Liver (tissue), 9 donors: Measurements from ENCODE around the gene TMEM273. TPM values are rescaled to one million over a fixed set of nuclear protein-coding genes. Genes with fewer than 3 reads are reported as not detected.

Source experiments
- DNase-seq: peaks from one replicate; pipeline ENCODE4 v3.0.0-alpha.2; 2017; ENCODE audit warnings: low spot score
- H3K27ac ChIP-seq, 2 donors: one replicate each; pipeline ENCODE4 v1.7.0; 2013; ENCODE audit warnings: inconsistent platforms in 2 of 2, low read length in 2 of 2, control low read depth in 1 of 2, low read depth in 1 of 2, mild to moderate bottlenecking in 1 of 2
- H3K27me3 ChIP-seq, 4 donors: one replicate each; pipeline versions ENCODE4 v1.6.1 to v1.7.0; 2013; ENCODE audit warnings: low read length in 3 of 4, inconsistent platforms in 1 of 4, mild to moderate bottlenecking in 1 of 4, moderate library complexity in 1 of 4; ENCODE audit not compliant: control insufficient read depth in 4 of 4, insufficient read depth in 4 of 4
- H3K36me3 ChIP-seq, 4 donors: one replicate each; pipeline versions ENCODE4 v1.6.1 to v1.7.0; 2013; ENCODE audit warnings: low read length in 3 of 4, mild to moderate bottlenecking in 3 of 4, low read depth in 1 of 4, moderate library complexity in 1 of 4; ENCODE audit not compliant: control insufficient read depth in 4 of 4, insufficient read depth in 3 of 4
- H3K4me1 ChIP-seq, 4 donors: one replicate each; pipeline versions ENCODE4 v1.6.1 to v1.7.0; 2013; ENCODE audit warnings: low read length in 3 of 4, mild to moderate bottlenecking in 3 of 4, moderate library complexity in 1 of 4; ENCODE audit not compliant: control insufficient read depth in 4 of 4, insufficient read depth in 4 of 4
- H3K4me3 ChIP-seq, 3 donors: one replicate each; pipeline versions ENCODE4 v1.6.1 to v1.7.0; 2013; ENCODE audit warnings: low read length in 3 of 3, control low read depth in 1 of 3, low read depth in 1 of 3, mild to moderate bottlenecking in 1 of 3
- H3K9ac ChIP-seq, 2 donors: one replicate each; pipeline ENCODE4 v1.7.0; 2013; ENCODE audit warnings: low read length in 2 of 2, mild to moderate bottlenecking in 2 of 2, moderate library complexity in 2 of 2, control low read depth in 1 of 2, low read depth in 1 of 2
- H3K9me3 ChIP-seq, 4 donors: one replicate each; pipeline versions ENCODE4 v1.6.1 to v1.7.0; 2013; ENCODE audit warnings: low read length in 3 of 4; ENCODE audit not compliant: control insufficient read depth in 4 of 4
- CTCF ChIP-seq: fragments of 150-350 bp; IDR thresholded peaks from 2 replicates; pipeline ENCODE4 v1.5.1; 2017; ENCODE audit warnings: improper control_type of control experiment, low read depth, low read length; ENCODE audit not compliant: missing input control
- EGR1 ChIP-seq, 2 donors: IDR thresholded peaks; 2 replicates each; pipeline ENCODE4 v1.6.1; 2016 to 2018; ENCODE audit warnings: antibody characterized with exemption in 2 of 2, low read depth in 2 of 2
- FOXA1 ChIP-seq: IDR thresholded peaks from 2 replicates; pipeline ENCODE4 v1.6.1; 2016; ENCODE audit warnings: antibody characterized with exemption
- FOXA2 ChIP-seq: IDR thresholded peaks from 2 replicates; pipeline ENCODE4 v1.6.1; 2016; ENCODE audit warnings: antibody characterized with exemption
- GABPA ChIP-seq, 2 donors: IDR thresholded peaks in 1 of 2; conservative IDR thresholded peaks in 1 of 2; 2 replicates each; pipeline ENCODE4 v1.6.1; 2016; ENCODE audit warnings: antibody characterized with exemption in 2 of 2, mild to moderate bottlenecking in 1 of 2, moderate library complexity in 1 of 2
- HNF4A ChIP-seq, 2 donors: conservative IDR thresholded peaks; 2 replicates each; pipeline ENCODE4 v1.6.1; 2016; ENCODE audit warnings: antibody characterized with exemption in 2 of 2, mild to moderate bottlenecking in 2 of 2
- JUND ChIP-seq, 2 donors: IDR thresholded peaks; 2 replicates each; pipeline ENCODE4 v1.6.1; 2016; ENCODE audit warnings: antibody characterized with exemption in 2 of 2
- MAX ChIP-seq: IDR thresholded peaks from 2 replicates; pipeline ENCODE4 v1.6.1; 2016; ENCODE audit warnings: antibody characterized with exemption
- NR2F2 ChIP-seq: IDR thresholded peaks from 2 replicates; pipeline ENCODE4 v1.6.1; 2016; ENCODE audit warnings: antibody characterized with exemption
- RAD21 ChIP-seq, 2 donors: IDR thresholded peaks; 2 replicates each; pipeline ENCODE4 v1.6.1; 2016; ENCODE audit warnings: antibody characterized with exemption in 2 of 2, mild to moderate bottlenecking in 2 of 2
- REST ChIP-seq: IDR thresholded peaks from 2 replicates; pipeline ENCODE4 v1.6.1; 2016; ENCODE audit warnings: antibody characterized with exemption, mild to moderate bottlenecking
- RXRA ChIP-seq, 2 donors: IDR thresholded peaks; 2 replicates each; pipeline ENCODE4 v1.6.1; 2017 to 2018; ENCODE audit warnings: antibody characterized with exemption in 2 of 2, mild to moderate bottlenecking in 1 of 2
- SP1 ChIP-seq: IDR thresholded peaks from 2 replicates; pipeline ENCODE4 v1.6.1; 2018; ENCODE audit warnings: antibody characterized with exemption, mild to moderate bottlenecking
- TAF1 ChIP-seq: conservative IDR thresholded peaks from 2 replicates; pipeline ENCODE4 v1.6.1; 2016; ENCODE audit warnings: antibody characterized with exemption, mild to moderate bottlenecking
- YY1 ChIP-seq: IDR thresholded peaks from 2 replicates; pipeline ENCODE4 v1.6.1; 2016; ENCODE audit warnings: antibody characterized with exemption, mild to moderate bottlenecking
- ZBTB33 ChIP-seq: IDR thresholded peaks from 2 replicates; pipeline ENCODE4 v1.6.1; 2016; ENCODE audit warnings: antibody characterized with exemption
- WGBS: extraction: QIAGEN DNeasy Blood & Tissue Kit; methylation state at CpG from one replicate; pipeline ENCODE4 v1.1.7; 2013; 5-methylcytosine and 5-hydroxymethylcytosine counted together
- polyA plus RNA-seq, 2 donors: library from polyadenylated mRNA; stranded (reverse) in 1 of 2; unstranded in 1 of 2; fragments of 200-250 nt in 1 of 2; fragments of >200 nt in 1 of 2; fragmentation: Nextera tagmentation in 1 of 2; extraction: Ambion mirVana in 1 of 2; gene quantifications; one replicate each; pipeline versions ENCODE4 v1.2.1 to v1.2.3, GENCODE V29; 2013 to 2015
- total RNA-seq, 2 donors: library from RNA; depleted of rRNA; stranded (reverse); fragments of >200 nt; gene quantifications; one replicate each; pipeline ENCODE4 v1.2.3, GENCODE V29; 2014
- TF ChIP-seq, protein P1 (sequence below): IDR thresholded peaks from 2 replicates; pipeline ENCODE4 v1.6.1; 2016; ENCODE audit warnings: antibody characterized with exemption
- donor health status: healthy.
- donor health status: healthy.
- donor health status: healthy.
- donor health status: healthy.
- donor health status: healthy.

TMEM273 gene
- total and polyA plus RNA-seq, 4 donors = 2.5 to 9.5 (median 4.5) TPM

DNA sequence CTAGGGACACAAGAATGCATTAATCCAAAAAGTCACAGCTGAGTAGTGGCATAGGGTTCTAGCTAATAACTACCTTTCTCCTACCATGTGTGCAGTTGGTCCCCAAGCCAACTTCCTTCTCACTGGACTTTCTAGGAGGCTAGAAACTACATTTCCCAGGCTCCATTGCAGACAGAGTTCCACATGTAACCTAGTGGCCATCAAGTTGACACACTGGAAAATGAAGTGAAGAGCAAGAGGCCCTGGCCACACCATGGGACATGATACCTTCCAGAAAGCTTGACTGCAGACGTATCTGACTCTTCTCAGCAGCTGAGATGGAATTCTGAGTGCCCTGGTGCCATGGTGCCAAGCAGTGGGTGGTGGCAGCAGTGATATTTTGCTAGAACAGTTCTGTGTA is 49.8 kb upstream of the TMEM273 start:
- H3K27me3 ChIP-seq = no peaks in the 10 kb centered on the region
- WGBS = 88% methylated on average over 1 of the region's 1 CpG
- no peaks in the 10 kb centered on the region for H3K9me3 ChIP-seq
- H3K9ac ChIP-seq = no peak overlapping the region
- H3K36me3 ChIP-seq = no peaks in the 10 kb centered on the region
- TF ChIP-seq CTCF = no peak
- TF ChIP-seq REST = no peak
- no peak for TF ChIP-seq YY1
- no peak for TF ChIP-seq RAD21 (IDR thresholded peaks at IDR 0.05)
- TF ChIP-seq, protein P1, sequence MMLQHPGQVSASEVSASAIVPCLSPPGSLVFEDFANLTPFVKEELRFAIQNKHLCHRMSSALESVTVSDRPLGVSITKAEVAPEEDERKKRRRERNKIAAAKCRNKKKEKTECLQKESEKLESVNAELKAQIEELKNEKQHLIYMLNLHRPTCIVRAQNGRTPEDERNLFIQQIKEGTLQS = no peak
- no peak for TF ChIP-seq TAF1
- no peak for TF ChIP-seq FOXA2
- no peak for TF ChIP-seq GABPA (IDR thresholded peaks at IDR 0.05 in 1 of 2, conservative IDR thresholded peaks at IDR 0.05 in 1 of 2)
- no peak for TF ChIP-seq EGR1 (IDR thresholded peaks at IDR 0.05; ENCODE audit: low read depth in 2 of 2)
- TF ChIP-seq FOXA1 = no peak
- TF ChIP-seq RXRA (IDR thresholded peaks at IDR 0.05) = no peak
- no peak for TF ChIP-seq ZBTB33
- TF ChIP-seq JUND (IDR thresholded peaks at IDR 0.05) = no peak
- TF ChIP-seq NR2F2 = no peak
- no peak for TF ChIP-seq SP1
- no peak overlapping the region for H3K4me3 ChIP-seq
- H3K27ac ChIP-seq = no peak overlapping the region
- H3K4me1 ChIP-seq = peaks cover 0 to 7% (median 0%) of the 10 kb centered on the region in 4 donors
- peak; percentile 14 for DNase-seq

DNA sequence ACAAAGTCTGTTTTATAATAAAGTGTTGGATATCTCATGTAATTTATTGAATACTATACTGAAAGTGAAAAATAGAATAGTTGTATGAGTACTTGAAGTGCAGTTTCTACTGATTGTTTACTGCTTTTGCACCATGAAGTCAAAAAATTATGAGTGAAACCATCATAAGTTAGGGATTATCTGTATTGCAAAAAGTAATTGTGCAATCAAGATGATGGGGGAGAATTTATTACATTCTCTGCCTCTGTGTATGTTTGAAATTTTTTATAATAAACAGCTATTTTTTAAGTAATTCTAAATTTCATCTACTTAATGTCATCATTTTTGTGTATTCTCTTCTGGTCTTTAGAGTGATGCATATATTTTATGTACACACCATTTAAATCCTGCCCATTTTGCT is 47.2 kb upstream of the TMEM273 start:
- no peaks in the 10 kb centered on the region for H3K9me3 ChIP-seq
- no peak overlapping the region for H3K4me3 ChIP-seq
- no peak overlapping the region for H3K27ac ChIP-seq
- H3K27me3 ChIP-seq = no peaks in the 10 kb centered on the region
- no peaks in the 10 kb centered on the region for H3K36me3 ChIP-seq
- H3K4me1 ChIP-seq = no peaks in the 10 kb centered on the region
- DNase-seq = no peak
- no peak overlapping the region for H3K9ac ChIP-seq
- TF ChIP-seq GABPA (IDR thresholded peaks at IDR 0.05 in 1 of 2, conservative IDR thresholded peaks at IDR 0.05 in 1 of 2) (no peak), FOXA2 (no peak), MAX (no peak), NR2F2 (no peak), HNF4A (conservative IDR thresholded peaks at IDR 0.05) (no peak), RXRA (IDR thresholded peaks at IDR 0.05) (no peak), RAD21 (IDR thresholded peaks at IDR 0.05) (no peak), CTCF (no peak), REST (no peak), SP1 (no peak)
- TF ChIP-seq, protein P1 = no peak
